NOMO-1 treated with DMSO at 0.1 percent for 48 hours (cell line): ENCODE results near the gene DPY19L1.
"Not testable (repeated sequence)": the region's sequence is repeated elsewhere in the genome, so short reads cannot be mapped to it uniquely, and the experiment has no call there.

Source experiments
- DNase-seq: peaks from one replicate; lab custom pipeline; 2025; ENCODE audit not compliant: unreplicated experiment; lab: John Stamatoyannopoulos, UW

Gene DPY19L1

GRCh38 chr7:35035511-35035961 is 1.7 kb downstream of the DPY19L1 start:
- no peak for DNase-seq

GRCh38 chr7:35032166-35032565 is 5.1 kb downstream of the DPY19L1 start:
- DNase-seq, result no peak

- DNase-seq, result no peak
These were observed 6.4 kb downstream of the DPY19L1 start for GRCh38 chr7:35030848-35031247.

DNA sequence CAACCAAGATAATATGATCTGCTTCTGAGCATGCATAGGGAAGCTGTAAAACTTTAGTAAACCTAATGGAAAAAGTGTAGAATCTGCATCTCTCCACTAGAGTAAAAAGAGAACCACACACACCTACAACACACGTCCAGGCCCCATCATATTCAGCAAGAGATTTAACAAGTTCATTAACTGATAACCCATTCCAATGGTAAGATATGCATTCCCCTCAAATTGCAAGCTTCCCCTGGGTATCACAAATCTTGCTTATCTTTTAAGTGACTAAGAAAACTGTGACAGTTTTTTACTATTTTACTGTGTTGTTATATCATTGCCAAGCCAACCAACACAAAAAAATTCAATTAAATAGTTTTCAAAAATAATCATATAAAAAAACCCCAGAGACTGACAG is 8.0 kb downstream of the DPY19L1 start:
- no peak for DNase-seq

GRCh38 chr7:35026150-35026549 is 11.1 kb downstream of the DPY19L1 start:
- DNase-seq, result no peak

DNA sequence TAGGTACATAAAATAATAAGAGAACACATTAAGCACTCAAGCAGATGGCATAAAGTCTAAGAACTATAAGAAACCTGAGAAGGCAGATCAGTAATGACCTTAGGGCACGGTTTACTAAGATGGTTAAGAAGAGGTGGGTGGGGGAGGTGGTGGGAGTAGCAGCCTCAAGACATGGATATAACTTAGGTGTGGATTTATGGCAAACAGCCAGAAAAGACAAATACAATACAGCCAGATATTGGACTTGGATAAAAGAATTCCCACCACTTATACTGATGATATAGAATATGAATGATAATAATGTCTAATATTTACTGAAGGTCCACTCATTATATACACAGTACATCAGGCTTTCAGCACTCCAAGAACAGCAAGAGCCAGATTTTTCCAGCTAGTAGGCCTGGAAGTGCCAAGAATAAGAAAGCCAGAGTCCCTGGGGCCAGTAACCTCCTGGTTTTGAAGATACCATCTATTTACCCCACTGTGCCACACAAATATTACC is 11.9 kb downstream of the DPY19L1 start:
- DNase-seq, result no peak

- no peak for DNase-seq
These were observed 13.0 kb downstream of the DPY19L1 start for GRCh38 chr7:35024298-35024697.

DNA sequence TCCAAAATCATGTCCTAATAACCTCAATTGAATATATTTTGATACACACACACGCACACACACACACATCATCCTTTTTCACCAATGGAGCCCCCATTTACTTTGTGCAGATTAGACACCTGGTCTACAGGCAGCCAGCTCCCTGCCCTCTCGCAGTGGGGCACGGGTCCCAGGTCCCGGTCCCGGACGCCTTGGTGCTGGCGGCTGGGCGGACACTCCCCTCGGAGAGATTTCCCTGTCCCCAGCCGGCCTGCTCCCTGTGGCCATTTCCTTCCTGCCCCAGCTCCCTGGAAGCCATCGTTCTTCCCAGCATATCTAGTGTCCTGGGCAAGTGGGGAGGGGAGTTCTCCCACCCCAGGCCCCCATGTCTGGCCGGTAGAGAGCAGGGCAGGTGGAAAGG is 14.6 kb downstream of the DPY19L1 start:
- no peak for DNase-seq

DNA sequence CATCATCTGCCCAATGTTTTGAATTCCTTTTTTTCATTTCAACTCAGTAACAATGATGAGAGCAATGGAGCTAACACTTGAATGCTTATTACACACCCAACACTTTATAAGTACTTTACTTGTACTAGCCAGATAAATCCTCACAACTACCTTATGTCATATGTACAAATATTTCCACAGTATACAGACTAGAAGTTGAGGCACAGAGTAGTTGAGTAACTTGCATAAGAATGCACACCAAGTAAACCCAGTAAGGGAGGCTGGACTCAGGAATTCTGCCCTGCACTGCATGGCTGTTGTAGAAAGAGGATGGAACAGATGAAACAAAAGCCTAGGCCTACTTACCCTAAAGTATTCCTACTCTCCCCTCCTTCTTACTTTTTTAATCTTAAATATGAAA is 15.8 kb downstream of the DPY19L1 start:
- no peak for DNase-seq

DNA sequence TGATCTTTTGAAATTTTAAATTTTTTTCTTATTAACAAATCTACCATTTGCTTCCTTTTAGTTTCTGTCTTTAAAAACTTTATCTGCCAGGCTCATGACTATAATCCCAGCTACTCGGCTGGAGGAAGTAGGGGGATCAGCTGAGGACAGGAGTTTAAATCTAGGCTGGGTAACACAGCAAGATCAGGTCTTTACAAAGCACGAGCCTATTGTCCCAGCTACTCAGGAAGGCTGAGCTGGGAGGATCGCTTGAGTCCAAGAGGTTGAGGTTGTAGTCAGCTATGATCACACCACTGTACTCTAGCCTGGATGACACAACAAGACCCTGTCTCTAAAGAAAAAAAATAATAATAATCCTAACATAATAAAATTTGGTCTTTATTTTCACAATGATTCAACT is 17.5 kb downstream of the DPY19L1 start:
- no peak for DNase-seq

- DNase-seq, result no peak
These were observed 18.0 kb downstream of the DPY19L1 start for GRCh38 chr7:35019179-35019729.

GRCh38 chr7:35015346-35015859 is 21.9 kb downstream of the DPY19L1 start:
- no peak for DNase-seq

- DNase-seq, result no peak
These were observed 25.1 kb downstream of the DPY19L1 start for GRCh38 chr7:35012160-35012559.

DNA sequence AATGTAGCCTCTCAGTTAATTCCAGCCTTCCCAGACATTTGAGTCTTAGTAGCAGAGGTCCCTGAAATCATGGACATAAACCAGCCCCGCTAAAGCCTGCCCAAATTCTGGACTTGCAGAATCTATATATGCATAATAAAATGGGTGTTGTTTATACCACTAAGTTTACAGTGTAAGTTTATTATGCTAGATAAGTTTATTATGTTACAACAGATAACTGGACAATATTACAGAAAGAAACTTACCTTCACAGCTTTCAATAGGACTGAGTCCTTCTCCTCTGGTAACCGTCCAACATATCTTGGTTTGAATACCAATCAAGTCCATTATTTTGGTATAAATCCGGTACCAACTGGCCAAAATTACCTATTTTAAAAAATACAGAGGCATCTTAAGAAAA is 26.2 kb downstream of the DPY19L1 start:
- DNase-seq, result no peak

DNA sequence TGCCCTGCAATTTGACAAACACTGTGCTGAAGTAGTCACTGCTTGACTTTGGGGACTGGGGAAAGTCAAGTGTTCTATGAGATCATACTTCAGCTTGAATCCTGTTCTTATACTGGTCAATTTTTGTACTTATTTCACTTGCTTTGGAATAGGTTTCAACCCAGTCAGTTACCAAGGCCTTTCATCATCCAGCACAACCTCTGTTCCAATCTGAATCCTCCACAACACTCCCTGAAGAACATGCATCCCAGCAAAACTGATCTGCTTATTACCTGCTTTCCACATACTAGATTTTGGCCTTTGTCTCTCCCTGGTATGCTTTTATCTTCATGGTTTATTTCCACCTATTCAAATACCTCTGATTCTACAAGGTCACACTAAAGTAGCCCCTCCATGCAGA is 29.5 kb downstream of the DPY19L1 start:
- DNase-seq, result no peak

- DNase-seq, result no peak
These were observed 32.7 kb downstream of the DPY19L1 start for GRCh38 chr7:35004531-35005095.

DNA sequence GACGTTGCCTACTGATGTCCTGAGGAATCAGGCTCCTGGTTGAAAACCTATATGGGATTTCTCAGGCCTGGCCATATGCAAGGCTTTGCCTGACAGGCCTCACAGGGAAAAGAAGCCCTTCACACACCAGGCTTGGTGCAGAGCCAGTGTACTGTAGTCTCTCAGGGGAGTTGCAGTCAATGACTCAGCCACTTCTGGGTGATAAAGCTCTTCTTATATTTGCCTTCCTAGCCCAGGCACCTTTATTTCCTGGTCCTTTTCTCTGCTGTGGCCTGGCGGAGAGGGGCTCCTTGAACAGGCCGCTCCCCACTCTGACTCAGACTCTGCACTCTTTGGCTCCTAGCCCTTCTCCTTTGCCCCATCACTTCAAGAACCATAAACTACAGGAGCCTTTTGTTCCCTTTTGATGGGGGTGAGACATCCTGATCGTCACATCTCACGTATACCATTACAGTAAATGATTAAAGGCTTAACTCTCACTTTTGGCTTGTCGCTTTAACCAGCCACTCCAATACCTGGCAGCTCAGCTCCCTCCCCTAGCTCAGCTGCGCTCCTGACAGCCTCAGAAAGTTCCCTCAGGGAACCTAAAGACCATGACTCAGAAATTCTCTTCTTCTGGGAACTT is 33.5 kb downstream of the DPY19L1 start:
- DNase-seq, result no peak

- not testable (repeated sequence) for DNase-seq
These were observed 34.1 kb downstream of the DPY19L1 start for GRCh38 chr7:35003177-35003650.

GRCh38 chr7:34998335-34998734 is 39.0 kb downstream of the DPY19L1 start:
- DNase-seq, result not testable (repeated sequence)

DNA sequence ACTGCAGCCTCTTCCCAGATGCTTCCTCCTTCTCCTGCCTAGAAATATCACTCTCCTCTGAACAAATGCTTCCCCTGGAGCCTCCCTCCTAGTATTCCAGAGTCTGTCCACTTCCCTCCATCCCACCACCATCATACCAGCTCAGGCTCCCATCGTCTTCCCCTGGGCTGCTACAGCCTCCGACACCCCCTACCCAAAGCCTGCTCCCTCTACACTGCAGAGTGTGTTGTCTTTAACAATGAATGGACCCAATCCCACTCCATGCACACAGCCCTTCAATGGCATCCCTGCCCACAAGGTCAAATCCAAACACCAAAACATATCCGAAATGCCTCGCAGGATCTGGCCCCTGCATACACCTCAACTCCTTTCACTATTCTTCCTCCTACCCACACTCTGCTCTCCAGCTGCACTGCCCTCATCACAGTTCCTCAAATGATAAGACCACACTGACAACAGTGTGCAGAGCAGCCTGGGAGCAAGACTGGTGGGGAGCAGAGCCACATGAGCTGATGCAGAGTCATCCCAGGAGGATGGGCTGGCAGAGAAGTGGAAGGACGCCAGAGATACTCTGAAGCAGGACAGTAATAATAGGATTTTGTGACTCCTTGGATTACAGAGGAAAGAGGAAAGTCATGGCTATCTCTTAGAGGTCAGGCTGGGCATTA is 40.7 kb downstream of the DPY19L1 start:
- not testable (repeated sequence) for DNase-seq

- no peak for DNase-seq
These were observed 41.5 kb downstream of the DPY19L1 start for GRCh38 chr7:34995757-34996156.
